H1 (cell line): ENCODE results near the gene MIER3.

Experiments
- ATF3 ChIP-seq: IDR thresholded peaks from 2 replicates; pipeline ENCODE4 v1.6.1; 2011; ENCODE audit warnings: low read depth, mild to moderate bottlenecking, low read length; ENCODE audit not compliant: insufficient read depth
- JUND ChIP-seq: IDR thresholded peaks from 2 replicates; pipeline ENCODE4 v1.6.1; 2011; ENCODE audit warnings: mild to moderate bottlenecking, improper control_type of control experiment, low read length
- TF ChIP-seq, protein P1 (sequence below), 3 experiments: IDR thresholded peaks; 1 replicate in 2 of 3; 2 replicates in 1 of 3; pipeline versions ENCODE4 v1.5.1 to v1.6.1; 2011; ENCODE audit warnings: low read length in 3 of 3, mild to moderate bottlenecking in 3 of 3, inconsistent platforms in 2 of 3, low read depth in 1 of 3, moderate library complexity in 1 of 3; ENCODE audit not compliant: insufficient read depth in 1 of 3; ENCODE audit errors: control extremely low read depth in 1 of 3

GRCh38 chr5:56876327-56876726 lies 75.6 kb downstream of the MIER3 start:
- no peak for TF ChIP-seq ATF3
- no peak for TF ChIP-seq JUND
- TF ChIP-seq, protein P1, sequence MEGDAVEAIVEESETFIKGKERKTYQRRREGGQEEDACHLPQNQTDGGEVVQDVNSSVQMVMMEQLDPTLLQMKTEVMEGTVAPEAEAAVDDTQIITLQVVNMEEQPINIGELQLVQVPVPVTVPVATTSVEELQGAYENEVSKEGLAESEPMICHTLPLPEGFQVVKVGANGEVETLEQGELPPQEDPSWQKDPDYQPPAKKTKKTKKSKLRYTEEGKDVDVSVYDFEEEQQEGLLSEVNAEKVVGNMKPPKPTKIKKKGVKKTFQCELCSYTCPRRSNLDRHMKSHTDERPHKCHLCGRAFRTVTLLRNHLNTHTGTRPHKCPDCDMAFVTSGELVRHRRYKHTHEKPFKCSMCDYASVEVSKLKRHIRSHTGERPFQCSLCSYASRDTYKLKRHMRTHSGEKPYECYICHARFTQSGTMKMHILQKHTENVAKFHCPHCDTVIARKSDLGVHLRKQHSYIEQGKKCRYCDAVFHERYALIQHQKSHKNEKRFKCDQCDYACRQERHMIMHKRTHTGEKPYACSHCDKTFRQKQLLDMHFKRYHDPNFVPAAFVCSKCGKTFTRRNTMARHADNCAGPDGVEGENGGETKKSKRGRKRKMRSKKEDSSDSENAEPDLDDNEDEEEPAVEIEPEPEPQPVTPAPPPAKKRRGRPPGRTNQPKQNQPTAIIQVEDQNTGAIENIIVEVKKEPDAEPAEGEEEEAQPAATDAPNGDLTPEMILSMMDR (IDR thresholded peaks at IDR 0.05; ENCODE audit: control extremely low read depth in 1 of 3, insufficient read depth in 1 of 3, low read depth in 1 of 3, low read length in 3 of 3) = no peak
